Measurements from ENCODE around the gene CFAP77.

DNA sequence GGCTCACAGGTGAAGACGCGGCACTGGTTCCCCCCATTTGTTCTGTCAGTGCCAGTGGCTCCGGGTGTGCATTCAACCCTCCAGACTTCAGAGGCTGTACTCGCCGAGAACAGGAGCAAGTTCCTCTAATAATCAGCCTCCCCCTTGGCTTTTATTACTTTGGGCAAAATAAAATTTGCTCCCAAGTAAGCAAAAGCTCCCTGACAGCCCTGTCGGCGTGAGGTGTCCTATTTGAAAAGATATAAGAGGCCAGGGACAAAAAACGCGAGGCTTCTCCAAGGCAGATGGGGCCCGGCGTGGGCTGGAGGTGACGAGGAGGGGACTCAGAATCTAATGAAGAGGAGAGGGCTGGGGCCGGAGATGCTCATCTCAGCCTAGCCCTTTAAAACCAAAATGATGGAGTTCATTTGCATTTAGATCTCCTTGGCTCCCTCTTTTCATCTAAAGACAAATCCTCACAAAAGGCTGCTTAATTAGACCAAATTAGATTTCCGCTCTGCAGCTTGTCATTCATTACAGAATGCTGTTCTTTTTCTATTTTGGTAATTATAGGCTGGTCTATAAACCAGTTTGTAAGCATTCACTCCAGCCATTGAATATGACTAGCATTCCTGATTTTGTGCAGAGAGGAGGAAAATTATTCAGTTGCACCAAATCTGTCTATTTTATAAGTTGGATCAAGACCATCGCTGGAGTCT is 68.5 kb downstream of the CFAP77 start:
- TF ChIP-seq, protein P1, sequence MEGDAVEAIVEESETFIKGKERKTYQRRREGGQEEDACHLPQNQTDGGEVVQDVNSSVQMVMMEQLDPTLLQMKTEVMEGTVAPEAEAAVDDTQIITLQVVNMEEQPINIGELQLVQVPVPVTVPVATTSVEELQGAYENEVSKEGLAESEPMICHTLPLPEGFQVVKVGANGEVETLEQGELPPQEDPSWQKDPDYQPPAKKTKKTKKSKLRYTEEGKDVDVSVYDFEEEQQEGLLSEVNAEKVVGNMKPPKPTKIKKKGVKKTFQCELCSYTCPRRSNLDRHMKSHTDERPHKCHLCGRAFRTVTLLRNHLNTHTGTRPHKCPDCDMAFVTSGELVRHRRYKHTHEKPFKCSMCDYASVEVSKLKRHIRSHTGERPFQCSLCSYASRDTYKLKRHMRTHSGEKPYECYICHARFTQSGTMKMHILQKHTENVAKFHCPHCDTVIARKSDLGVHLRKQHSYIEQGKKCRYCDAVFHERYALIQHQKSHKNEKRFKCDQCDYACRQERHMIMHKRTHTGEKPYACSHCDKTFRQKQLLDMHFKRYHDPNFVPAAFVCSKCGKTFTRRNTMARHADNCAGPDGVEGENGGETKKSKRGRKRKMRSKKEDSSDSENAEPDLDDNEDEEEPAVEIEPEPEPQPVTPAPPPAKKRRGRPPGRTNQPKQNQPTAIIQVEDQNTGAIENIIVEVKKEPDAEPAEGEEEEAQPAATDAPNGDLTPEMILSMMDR (IDR thresholded peaks at IDR 0.05), result no peak
- TF ChIP-seq POLR2A (IDR thresholded peaks at IDR 0.05), result no peak
- no peak for TF ChIP-seq EP300 (IDR thresholded peaks at IDR 0.05)
